NCI-H2196 treated with DMSO at 0.1 percent for 48 hours (cell line): ENCODE results near the gene CD46.

Source experiments
- DNase-seq: peaks from one replicate; lab custom pipeline; 2025; ENCODE audit not compliant: unreplicated experiment; lab: John Stamatoyannopoulos, UW

CD46 gene

DNA sequence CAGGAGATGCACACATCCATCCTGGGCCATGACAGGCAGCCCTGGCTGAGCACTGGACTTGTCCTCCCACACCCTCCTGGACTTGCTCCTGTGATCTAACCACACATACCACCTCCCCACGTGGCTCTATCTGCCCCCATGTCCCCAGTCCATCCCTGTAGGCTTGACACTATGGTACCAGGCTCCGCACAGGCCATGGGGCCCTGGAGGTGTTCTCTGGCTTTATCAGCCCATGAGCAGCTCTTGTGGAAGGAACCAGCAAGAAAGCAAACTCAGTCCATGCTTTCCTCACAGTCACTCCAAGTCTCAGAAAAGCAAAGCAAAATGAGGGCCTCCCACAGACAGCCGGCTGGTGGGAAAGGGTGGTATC, 61.6 kb downstream of the CD46 start:
- no peak for DNase-seq

DNA sequence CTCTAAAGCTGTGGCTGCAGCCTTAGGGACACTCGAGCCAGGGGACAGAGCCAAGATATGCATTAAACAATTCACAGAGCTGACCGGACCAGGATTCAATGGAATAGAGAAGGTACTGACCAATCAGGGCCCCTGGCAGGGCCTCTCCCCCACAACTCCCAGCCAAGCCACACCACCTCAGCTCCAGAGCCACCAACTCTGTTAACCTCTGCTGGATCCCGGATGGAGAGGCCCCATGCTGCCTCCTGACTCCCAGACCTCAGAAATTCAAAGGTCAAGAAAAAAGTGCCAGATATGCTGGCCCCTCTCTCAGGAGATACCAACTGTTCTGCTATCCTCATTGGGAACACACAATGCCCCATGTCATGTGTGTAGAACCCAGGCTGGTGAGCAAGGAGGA, 62.1 kb downstream of the CD46 start:
- DNase-seq = no peak

GRCh38 chr1:207814469-207814868, 62.6 kb downstream of the CD46 start:
- DNase-seq = no peak

DNA sequence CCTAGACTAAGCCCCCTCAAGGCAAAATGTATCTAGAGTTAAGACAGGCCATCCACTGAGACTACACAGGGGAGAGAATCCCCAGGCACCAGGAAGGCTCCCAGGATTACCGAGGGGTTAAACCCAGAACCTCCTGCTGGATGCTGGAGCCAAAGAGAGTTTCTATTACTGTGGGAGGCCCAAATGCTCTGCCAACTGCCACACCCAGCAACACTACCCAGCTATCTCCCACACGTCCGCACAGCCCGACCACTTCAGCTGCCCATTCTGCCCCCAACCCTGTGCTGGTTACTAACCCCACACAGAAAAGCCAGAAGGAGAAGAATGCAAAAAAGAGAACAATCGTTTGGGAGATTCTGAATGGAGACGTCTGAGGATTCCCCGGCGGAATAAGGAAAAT, 63.6 kb downstream of the CD46 start:
- DNase-seq = no peak

DNA sequence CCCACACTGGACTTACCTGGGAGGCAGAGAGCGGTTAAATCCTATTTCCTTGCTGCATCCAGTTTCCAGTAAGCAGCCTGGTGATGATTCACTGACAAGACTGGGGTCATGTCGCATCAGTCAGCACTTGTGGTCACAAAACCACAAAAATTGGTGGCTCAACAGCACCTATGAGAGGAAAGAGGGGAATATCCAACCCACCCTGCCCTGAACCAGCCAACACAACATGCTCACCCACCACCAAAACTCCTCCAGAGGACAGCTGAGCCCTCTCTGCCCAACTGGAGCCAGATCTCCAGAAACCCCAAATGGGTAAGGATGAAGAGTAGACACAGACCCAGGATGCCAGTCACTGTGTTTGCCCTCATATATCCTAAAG, 64.0 kb downstream of the CD46 start:
- no peak for DNase-seq

- no peak for DNase-seq
These were observed 65.3 kb downstream of the CD46 start for GRCh38 chr1:207817166-207817565.

- no peak for DNase-seq
These were observed 66.2 kb downstream of the CD46 start for GRCh38 chr1:207817778-207818751.

GRCh38 chr1:207818971-207819451, 67.2 kb downstream of the CD46 start:
- DNase-seq = no peak

GRCh38 chr1:207820568-207821463, 69.0 kb downstream of the CD46 start:
- DNase-seq = no peak

- no peak for DNase-seq
These were observed 69.7 kb downstream of the CD46 start for GRCh38 chr1:207821464-207822045.

DNA sequence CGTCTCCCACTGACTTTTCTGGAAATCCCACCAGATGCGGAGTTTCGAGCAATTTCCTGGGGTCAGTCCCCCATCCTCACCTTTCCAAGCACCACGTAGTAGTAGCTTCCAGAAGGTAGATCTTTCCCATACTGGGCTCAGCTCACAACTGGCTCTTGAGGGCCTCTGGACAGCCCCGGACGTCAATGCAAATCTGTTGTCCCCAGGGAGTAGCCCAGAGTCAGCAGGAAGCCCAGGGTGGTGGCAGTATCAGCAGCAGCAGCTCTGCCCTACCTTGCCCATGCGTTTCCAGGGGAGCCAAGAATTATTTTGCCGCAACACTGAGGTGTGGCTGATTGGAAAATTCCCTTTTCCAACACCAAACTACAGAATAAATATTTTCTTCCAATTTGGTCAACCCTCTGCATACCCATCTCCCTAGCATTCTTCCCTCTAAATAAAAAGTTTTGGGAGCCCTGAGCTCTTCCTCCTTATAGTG, 70.3 kb downstream of the CD46 start:
- no peak for DNase-seq

DNA sequence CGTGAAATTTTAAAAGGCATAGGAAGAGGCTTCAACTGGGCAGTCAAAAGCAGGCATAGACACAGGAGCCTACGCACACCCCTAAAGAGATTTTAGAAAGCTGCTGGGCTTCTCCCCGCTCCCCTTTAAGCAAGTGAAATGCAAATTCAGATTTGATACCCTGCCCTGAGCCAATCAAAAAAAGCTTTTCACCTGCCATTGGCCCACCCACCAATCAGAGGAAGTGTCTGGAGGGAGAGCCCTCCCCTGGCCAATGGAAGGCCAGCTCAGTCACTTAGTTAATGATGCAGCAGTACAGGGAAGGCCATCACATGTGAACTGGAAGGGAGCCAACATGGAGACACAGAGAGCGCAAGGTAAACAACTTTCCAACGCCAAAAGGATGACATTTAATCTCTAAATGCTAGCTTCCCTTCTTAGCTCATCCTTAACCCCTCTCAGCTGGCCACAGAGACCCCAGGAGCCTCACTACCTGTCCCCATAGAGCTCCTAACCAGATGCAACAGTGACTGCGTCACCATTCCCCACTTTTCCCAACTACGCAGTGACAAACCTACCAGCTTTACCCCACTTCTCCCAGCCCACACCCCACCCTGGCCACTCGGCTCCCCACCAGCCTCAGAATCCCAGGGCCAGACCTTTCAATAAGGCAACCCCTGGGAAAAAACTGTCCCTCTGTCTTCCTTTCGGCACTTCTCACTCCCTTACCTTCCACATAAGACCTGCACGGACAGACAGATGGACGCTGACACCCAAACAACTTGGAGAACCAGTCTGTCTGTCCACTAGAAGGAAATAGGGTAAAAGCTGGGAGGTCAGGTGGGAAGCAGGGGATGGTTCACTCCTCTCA, 71.0 kb downstream of the CD46 start:
- DNase-seq = peak; percentile 88

DNA sequence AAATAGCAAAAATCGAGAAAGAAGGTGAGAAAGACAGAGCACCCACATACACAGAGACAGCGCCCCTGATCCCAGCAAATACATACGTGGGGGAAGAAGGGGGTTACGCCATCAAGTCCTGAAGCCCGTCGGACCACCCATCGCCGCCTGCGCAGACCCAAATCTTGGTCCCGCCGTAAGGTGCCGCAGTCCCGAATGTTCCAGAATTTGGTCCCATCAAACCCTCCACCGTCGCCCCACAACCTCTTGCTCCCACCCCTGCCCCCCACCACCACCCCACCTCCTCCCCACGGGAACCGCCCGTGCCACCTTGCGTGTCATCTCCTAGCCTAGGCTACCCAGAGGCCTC, 71.7 kb downstream of the CD46 start:
- no peak for DNase-seq

- DNase-seq = peak; percentile 76
These were observed 72.2 kb downstream of the CD46 start for GRCh38 chr1:207823880-207824566.

GRCh38 chr1:207824691-207825408, 73.0 kb downstream of the CD46 start:
- DNase-seq = no peak

DNA sequence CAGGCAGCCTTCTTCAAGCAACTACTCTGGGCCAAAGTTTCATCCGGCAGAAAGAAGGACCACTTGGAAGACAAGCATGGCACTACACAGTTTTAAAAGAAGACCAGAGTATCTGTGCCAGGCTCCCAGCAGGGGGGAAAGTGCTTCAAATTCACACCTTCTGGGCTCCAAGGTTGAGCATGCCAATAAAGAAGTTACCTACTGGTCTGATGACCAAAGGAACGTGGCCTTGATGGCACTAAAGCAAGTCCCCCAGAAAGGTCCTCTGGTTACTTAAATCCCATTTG, 73.5 kb downstream of the CD46 start:
- DNase-seq = no peak

DNA sequence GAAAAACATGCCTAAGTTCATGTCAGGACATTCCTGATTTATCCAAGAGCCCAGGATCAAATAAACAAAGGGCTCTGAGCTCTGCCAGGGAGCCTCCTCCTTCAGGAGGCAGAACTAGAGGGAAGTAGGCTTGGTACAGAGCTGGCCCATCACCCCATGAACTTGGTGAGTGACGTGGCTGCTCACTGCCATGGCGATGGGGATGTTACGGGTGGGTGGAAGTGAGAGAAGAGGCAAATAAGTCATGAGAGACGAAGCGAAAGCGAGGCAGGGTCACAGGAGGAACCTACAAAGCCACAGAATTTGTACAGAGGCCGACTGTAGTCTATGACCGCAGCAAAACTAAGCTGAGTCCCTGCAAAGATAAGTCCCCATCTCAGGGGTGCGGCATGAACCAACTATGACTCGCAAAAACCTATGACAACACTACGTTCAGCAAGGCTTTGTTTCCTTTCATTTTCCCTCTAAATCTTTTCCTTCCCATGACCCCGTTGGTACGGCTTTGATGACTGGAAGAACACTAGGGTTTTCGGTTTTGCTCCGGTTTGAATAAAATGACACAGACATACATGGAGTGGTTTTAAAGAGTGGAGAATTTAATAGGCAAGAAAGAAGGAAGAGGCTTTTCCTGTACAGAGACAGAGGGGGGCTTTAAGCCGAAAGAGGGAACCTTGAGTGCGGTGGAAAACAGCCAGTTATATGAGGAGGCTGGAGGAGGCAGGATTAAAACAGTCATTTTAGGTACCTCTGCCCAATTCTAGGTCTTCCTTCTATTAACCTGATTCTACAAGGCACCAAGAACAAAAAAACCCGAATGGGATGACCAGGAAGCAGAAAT, 74.1 kb downstream of the CD46 start:
- no peak for DNase-seq
